K562 (cell line): ENCODE data around the gene CD300A. TPM values are rescaled to one million over a fixed set of nuclear protein-coding genes. Genes with fewer than 3 reads are reported as not detected.
A peak's percentile ranks its signal among the peaks of the same experiment; 100 is the strongest.

ENCODE experiments used
- C11orf30 ChIP-seq: fragments of 450-650 bp; IDR thresholded peaks from 2 replicates; pipeline ENCODE4 v1.6.1; 2016; ENCODE audit warnings: low read depth, mild to moderate bottlenecking
- CHCHD3 ChIP-seq: fragments of 250-450 bp; sonication (Bioruptor Pico); IDR thresholded peaks from 2 replicates; pipeline ENCODE4 v2.1.2; 2022; ENCODE audit warnings: mild to moderate bottlenecking
- CSDE1 ChIP-seq, 2 experiments: fragments of 450-650 bp; IDR thresholded peaks; 2 replicates each; pipeline ENCODE4 v1.6.1; 2016; ENCODE audit warnings: mild to moderate bottlenecking in 1 of 2
- E2F4 ChIP-seq: sonication (generic); formaldehyde crosslinking; IDR thresholded peaks from 2 replicates; pipeline ENCODE4 v1.8.0; 2022; ENCODE audit warnings: mild to moderate bottlenecking, low read depth, missing genetic modification reagents
- GTF2A2 ChIP-seq: IDR thresholded peaks from 2 replicates; pipeline ENCODE4 v1.6.1; 2016; ENCODE audit warnings: mild to moderate bottlenecking, missing genetic modification characterization, missing compliant biosample characterization
- KHSRP ChIP-seq: fragments of 450-650 bp; IDR thresholded peaks from 2 replicates; pipeline ENCODE4 v1.6.1; 2017
- KLF16 ChIP-seq: IDR thresholded peaks from 2 replicates; pipeline ENCODE4 v1.6.1; 2016; ENCODE audit warnings: antibody characterized with exemption
- NCOA4 ChIP-seq: fragments of 450-650 bp; IDR thresholded peaks from 2 replicates; pipeline ENCODE4 v1.6.1; 2018; ENCODE audit warnings: mild to moderate bottlenecking; ENCODE audit not compliant: partially characterized antibody
- REST ChIP-seq, 2 experiments: fragments of 450-650 bp; formaldehyde crosslinking in 1 of 2; IDR thresholded peaks; 2 replicates each; pipeline versions ENCODE4 v1.4.0 to v1.6.1; 2014 to 2020; ENCODE audit warnings: mild to moderate bottlenecking in 2 of 2, borderline replicate concordance in 1 of 2, low read depth in 1 of 2
- TBL1XR1 ChIP-seq, 2 experiments: IDR thresholded peaks; 2 replicates each; pipeline ENCODE4 v1.6.1; 2012; ENCODE audit warnings: improper control_type of control experiment in 2 of 2, low read length in 2 of 2, mild to moderate bottlenecking in 1 of 2
- ZNF696 ChIP-seq: fragments of 250-450 bp; sonication (Bioruptor Pico); conservative IDR thresholded peaks from 2 replicates; pipeline ENCODE4 v1.4.0; 2020; ENCODE audit warnings: mild to moderate bottlenecking, moderate library complexity
- polyA plus RNA-seq, 8 experiments: library from polyadenylated mRNA; depleted of rRNA in 4 of 8; stranded (reverse) in 5 of 8; unstranded in 3 of 8; fragments of >200 nt; fragmentation: Nextera tagmentation in 2 of 8; fragmentation: Illumina TruSeq in 1 of 8; extraction: Ambion mirVana in 2 of 8; extraction: Trizol in 1 of 8; gene quantifications; 2 replicates each; pipeline versions ENCODE4 v1.2.1 to v1.2.3, GENCODE V29; 2011 to 2014; ENCODE audit warnings: inconsistent platforms in 1 of 8, missing spikeins in 1 of 8
- total RNA-seq, 7 experiments: library from RNA; depleted of rRNA in 6 of 7; stranded (reverse); fragments of >200 nt in 6 of 7; fragmentation: Illumina TruSeq in 2 of 7; extraction: Trizol in 2 of 7; gene quantifications; 2 replicates each; pipeline versions ENCODE4 v1.2.1 to v1.2.3, GENCODE V29; 2011 to 2021; ENCODE audit warnings: low replicate concordance in 1 of 7
- TF ChIP-seq, protein P1 (sequence below): sonication (generic); IDR thresholded peaks from 2 replicates; pipeline ENCODE4 v1.6.1; 2016
- TF ChIP-seq, protein P2 (sequence below): fragments of 250-450 bp; sonication (Bioruptor Pico); IDR thresholded peaks from 2 replicates; pipeline ENCODE4 v1.9.0; 2021; ENCODE audit warnings: mild to moderate bottlenecking
- TF ChIP-seq, protein P3 (sequence below): fragments of 450-650 bp; formaldehyde crosslinking; IDR thresholded peaks from 2 replicates; pipeline ENCODE4 v1.4.0; 2020; ENCODE audit warnings: mild to moderate bottlenecking, moderate library complexity

The CD300A gene
- total and polyA plus RNA-seq, 9 of the 15 experiments (the other 6 are each of a cell fraction or from before 2014, with no cell fraction given), result 0.21 to 1.7 (median 0.41) TPM; not detected in 1

DNA sequence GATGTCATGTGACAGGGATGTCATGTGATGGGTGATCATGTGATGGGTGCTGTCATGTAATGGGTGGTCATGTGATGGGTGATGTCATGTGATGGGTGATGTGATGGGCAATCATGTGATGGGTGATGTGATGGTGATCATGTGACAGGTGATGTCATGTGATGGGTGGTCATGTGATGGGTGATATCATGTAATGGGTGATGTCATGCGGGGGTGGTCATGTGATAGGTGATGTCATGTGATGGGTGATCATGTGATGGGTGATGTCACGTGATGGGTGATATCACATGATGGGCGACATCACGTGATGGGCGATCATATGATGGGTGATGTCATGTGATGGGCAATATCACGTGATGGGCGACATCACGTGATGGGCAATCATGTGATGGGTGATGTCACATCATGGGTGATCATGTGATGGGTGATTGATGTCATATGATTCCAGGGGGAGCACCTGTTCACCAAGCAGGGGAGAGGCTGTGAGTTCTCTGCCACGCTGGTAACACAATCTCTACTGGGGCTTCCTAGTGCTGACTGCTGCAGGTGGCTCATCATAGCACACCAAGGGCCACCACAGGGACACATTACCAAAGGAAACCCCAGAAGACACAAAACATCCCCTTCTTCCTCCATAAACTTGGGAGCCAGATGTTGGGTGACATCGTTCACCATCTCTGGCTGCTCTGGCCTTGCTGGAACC, 48.3 kb downstream of the CD300A start (continued):
- TF ChIP-seq C11orf30, result peak; percentile 91
- TF ChIP-seq CHCHD3 (CRISPR knock-in tag), result no peak
- peak in 1 of 2 experiments; percentile 43; a peak in 1 of 4 replicates for TF ChIP-seq CSDE1 (IDR thresholded peaks at IDR 0.05)
- TF ChIP-seq REST (IDR thresholded peaks at IDR 0.05; ENCODE audit: borderline replicate concordance), result peak; percentile 96
- TF ChIP-seq REST (CRISPR knock-in tag; IDR thresholded peaks at IDR 0.05; ENCODE audit: low read depth), result no peak
- no peak for TF ChIP-seq E2F4 (CRISPR knock-in tag)
- TF ChIP-seq, protein P1, sequence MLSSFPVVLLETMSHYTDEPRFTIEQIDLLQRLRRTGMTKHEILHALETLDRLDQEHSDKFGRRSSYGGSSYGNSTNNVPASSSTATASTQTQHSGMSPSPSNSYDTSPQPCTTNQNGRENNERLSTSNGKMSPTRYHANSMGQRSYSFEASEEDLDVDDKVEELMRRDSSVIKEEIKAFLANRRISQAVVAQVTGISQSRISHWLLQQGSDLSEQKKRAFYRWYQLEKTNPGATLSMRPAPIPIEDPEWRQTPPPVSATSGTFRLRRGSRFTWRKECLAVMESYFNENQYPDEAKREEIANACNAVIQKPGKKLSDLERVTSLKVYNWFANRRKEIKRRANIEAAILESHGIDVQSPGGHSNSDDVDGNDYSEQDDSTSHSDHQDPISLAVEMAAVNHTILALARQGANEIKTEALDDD, result no peak
- TF ChIP-seq ZNF696, result no peak
- peak; percentile 66 for TF ChIP-seq KHSRP
- TF ChIP-seq, protein P2, sequence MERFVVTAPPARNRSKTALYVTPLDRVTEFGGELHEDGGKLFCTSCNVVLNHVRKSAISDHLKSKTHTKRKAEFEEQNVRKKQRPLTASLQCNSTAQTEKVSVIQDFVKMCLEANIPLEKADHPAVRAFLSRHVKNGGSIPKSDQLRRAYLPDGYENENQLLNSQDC (CRISPR knock-in tag), result no peak
- 0 out of 2 replicates have a peak, but pooled peaks have one; percentile 29 for TF ChIP-seq KLF16
- no peak for TF ChIP-seq NCOA4
- TF ChIP-seq, protein P3, sequence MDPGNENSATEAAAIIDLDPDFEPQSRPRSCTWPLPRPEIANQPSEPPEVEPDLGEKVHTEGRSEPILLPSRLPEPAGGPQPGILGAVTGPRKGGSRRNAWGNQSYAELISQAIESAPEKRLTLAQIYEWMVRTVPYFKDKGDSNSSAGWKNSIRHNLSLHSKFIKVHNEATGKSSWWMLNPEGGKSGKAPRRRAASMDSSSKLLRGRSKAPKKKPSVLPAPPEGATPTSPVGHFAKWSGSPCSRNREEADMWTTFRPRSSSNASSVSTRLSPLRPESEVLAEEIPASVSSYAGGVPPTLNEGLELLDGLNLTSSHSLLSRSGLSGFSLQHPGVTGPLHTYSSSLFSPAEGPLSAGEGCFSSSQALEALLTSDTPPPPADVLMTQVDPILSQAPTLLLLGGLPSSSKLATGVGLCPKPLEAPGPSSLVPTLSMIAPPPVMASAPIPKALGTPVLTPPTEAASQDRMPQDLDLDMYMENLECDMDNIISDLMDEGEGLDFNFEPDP, result no peak
- no peak for TF ChIP-seq GTF2A2 (tag)
- TF ChIP-seq TBL1XR1 (IDR thresholded peaks at IDR 0.05; ENCODE audit: low read length in 2 of 2), result no peak
